ENCODE results near the gene GP1BA.

Gene GP1BA

DNA sequence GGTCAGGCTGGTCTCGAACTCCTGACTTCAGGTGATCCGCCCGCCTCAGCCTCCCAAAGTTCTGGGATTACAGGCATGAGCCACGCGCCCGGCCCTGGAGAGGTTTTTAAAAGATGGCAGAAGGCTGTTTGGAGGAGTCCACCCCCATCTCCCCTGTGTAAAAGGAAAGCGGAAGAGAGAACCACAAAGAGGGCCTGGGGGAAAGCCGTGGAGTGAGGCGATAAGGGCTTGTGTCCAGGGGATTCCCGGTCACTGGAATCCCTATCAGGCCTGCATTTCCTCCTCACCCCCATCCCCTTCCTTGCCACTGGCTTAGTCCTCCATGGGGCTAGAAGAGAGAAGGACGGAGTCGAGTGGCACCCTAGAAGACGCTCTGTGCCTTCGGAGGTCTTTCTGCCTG lies at the start of gene GP1BA:
TSS of gene GP1BA (plus strand) at position 315 of the 400 bp plus-strand sequence. CDS start 328 bp downstream, outside the sequence.
- peaks cover 4% of the 10 kb centered on the region for H3K4me1 ChIP-seq (ENCODE audit: control insufficient read depth, insufficient read depth, low read length)
- H3K36me3 ChIP-seq (ENCODE audit: control insufficient read depth, insufficient read depth, low read length) = peaks cover 11% of the 10 kb centered on the region
- no peak within 1 kb of the TSS for H3K4me3 ChIP-seq (ENCODE audit: low read depth, low read length)
- no peaks in the 10 kb centered on the region for H3K27me3 ChIP-seq (ENCODE audit: control insufficient read depth, insufficient read depth, low read length)
- H3K9ac ChIP-seq (ENCODE audit: low read depth, low read length) = peak within 1 kb of the TSS; percentile 16
- no peaks in the 10 kb centered on the region for H3K9me3 ChIP-seq (ENCODE audit: control insufficient read depth, insufficient read depth, low read length)

- Histone ChIP-seq H3K4me1 (ENCODE audit: control insufficient read depth, insufficient read depth, low read length) (peaks cover 2% of the 10 kb centered on the region), H3K4me3 (ENCODE audit: low read depth, low read length) (no peak overlapping the region), H3K27me3 (ENCODE audit: control insufficient read depth, insufficient read depth, low read length) (no peaks in the 10 kb centered on the region), H3K36me3 (ENCODE audit: control insufficient read depth, insufficient read depth, low read length) (peaks cover 37% of the 10 kb centered on the region), H3K9me3 (ENCODE audit: control insufficient read depth, insufficient read depth, low read length) (no peaks in the 10 kb centered on the region), H3K9ac (ENCODE audit: low read depth, low read length) (no peak overlapping the region)
Observed at GRCh38 chr17:4884489-4884888, 47.6 kb upstream of the GP1BA start.

GRCh38 chr17:4886830-4887229 lies 45.2 kb upstream of the GP1BA start:
- Histone ChIP-seq H3K4me1 (ENCODE audit: control insufficient read depth, insufficient read depth, low read length) (no peaks in the 10 kb centered on the region), H3K27me3 (ENCODE audit: control insufficient read depth, insufficient read depth, low read length) (no peaks in the 10 kb centered on the region), H3K4me3 (ENCODE audit: low read depth, low read length) (no peak overlapping the region), H3K9ac (ENCODE audit: low read depth, low read length) (no peak overlapping the region), H3K9me3 (ENCODE audit: control insufficient read depth, insufficient read depth, low read length) (no peaks in the 10 kb centered on the region), H3K36me3 (ENCODE audit: control insufficient read depth, insufficient read depth, low read length) (peaks cover 48% of the 10 kb centered on the region)

GRCh38 chr17:4887581-4887980 lies 44.5 kb upstream of the GP1BA start:
- H3K9me3 ChIP-seq (ENCODE audit: control insufficient read depth, insufficient read depth, low read length) = no peaks in the 10 kb centered on the region
- no peak overlapping the region for H3K9ac ChIP-seq (ENCODE audit: low read depth, low read length)
- H3K4me3 ChIP-seq (ENCODE audit: low read depth, low read length) = no peak overlapping the region
- no peaks in the 10 kb centered on the region for H3K27me3 ChIP-seq (ENCODE audit: control insufficient read depth, insufficient read depth, low read length)
- H3K4me1 ChIP-seq (ENCODE audit: control insufficient read depth, insufficient read depth, low read length) = no peaks in the 10 kb centered on the region
- H3K36me3 ChIP-seq (ENCODE audit: control insufficient read depth, insufficient read depth, low read length) = peaks cover 52% of the 10 kb centered on the region

- Histone ChIP-seq H3K4me1 (ENCODE audit: control insufficient read depth, insufficient read depth, low read length) (no peaks in the 10 kb centered on the region), H3K4me3 (ENCODE audit: low read depth, low read length) (no peak overlapping the region), H3K9ac (ENCODE audit: low read depth, low read length) (no peak overlapping the region), H3K27me3 (ENCODE audit: control insufficient read depth, insufficient read depth, low read length) (no peaks in the 10 kb centered on the region), H3K36me3 (ENCODE audit: control insufficient read depth, insufficient read depth, low read length) (peaks cover 58% of the 10 kb centered on the region), H3K9me3 (ENCODE audit: control insufficient read depth, insufficient read depth, low read length) (no peaks in the 10 kb centered on the region)
Observed at GRCh38 chr17:4891411-4892410, 40.4 kb upstream of the GP1BA start.

GRCh38 chr17:4892499-4893221 lies 39.4 kb upstream of the GP1BA start:
- Histone ChIP-seq H3K36me3 (ENCODE audit: control insufficient read depth, insufficient read depth, low read length) (peaks cover 54% of the 10 kb centered on the region), H3K4me1 (ENCODE audit: control insufficient read depth, insufficient read depth, low read length) (no peaks in the 10 kb centered on the region), H3K9me3 (ENCODE audit: control insufficient read depth, insufficient read depth, low read length) (no peaks in the 10 kb centered on the region), H3K9ac (ENCODE audit: low read depth, low read length) (no peak overlapping the region), H3K27me3 (ENCODE audit: control insufficient read depth, insufficient read depth, low read length) (no peaks in the 10 kb centered on the region), H3K4me3 (ENCODE audit: low read depth, low read length) (no peak overlapping the region)

DNA sequence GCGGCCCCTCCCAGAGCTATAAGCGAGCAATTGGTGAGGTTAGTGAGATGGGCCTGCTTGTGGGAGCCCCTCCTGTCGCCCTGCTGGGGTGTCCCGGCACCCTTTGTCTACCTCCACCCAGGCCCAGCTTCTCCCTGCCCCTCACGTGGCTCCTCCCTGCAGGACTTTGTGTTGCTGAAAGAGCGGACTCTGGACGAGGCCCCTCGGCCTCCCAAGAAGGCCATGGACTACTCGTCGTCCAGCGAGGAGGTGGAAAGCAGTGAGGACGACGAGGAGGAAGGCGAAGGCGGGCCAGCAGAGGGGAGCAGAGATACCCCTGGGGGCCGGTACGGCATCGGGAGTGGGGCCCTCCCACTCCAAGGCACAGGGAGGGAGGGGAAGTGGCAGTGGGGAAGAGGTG lies 38.8 kb upstream of the GP1BA start:
- peaks cover 52% of the 10 kb centered on the region for H3K36me3 ChIP-seq (ENCODE audit: control insufficient read depth, insufficient read depth, low read length)
- H3K4me3 ChIP-seq (ENCODE audit: low read depth, low read length) = no peak overlapping the region
- H3K9me3 ChIP-seq (ENCODE audit: control insufficient read depth, insufficient read depth, low read length) = no peaks in the 10 kb centered on the region
- peaks cover 1% of the 10 kb centered on the region for H3K4me1 ChIP-seq (ENCODE audit: control insufficient read depth, insufficient read depth, low read length)
- H3K9ac ChIP-seq (ENCODE audit: low read depth, low read length) = no peak overlapping the region
- H3K27me3 ChIP-seq (ENCODE audit: control insufficient read depth, insufficient read depth, low read length) = no peaks in the 10 kb centered on the region

DNA sequence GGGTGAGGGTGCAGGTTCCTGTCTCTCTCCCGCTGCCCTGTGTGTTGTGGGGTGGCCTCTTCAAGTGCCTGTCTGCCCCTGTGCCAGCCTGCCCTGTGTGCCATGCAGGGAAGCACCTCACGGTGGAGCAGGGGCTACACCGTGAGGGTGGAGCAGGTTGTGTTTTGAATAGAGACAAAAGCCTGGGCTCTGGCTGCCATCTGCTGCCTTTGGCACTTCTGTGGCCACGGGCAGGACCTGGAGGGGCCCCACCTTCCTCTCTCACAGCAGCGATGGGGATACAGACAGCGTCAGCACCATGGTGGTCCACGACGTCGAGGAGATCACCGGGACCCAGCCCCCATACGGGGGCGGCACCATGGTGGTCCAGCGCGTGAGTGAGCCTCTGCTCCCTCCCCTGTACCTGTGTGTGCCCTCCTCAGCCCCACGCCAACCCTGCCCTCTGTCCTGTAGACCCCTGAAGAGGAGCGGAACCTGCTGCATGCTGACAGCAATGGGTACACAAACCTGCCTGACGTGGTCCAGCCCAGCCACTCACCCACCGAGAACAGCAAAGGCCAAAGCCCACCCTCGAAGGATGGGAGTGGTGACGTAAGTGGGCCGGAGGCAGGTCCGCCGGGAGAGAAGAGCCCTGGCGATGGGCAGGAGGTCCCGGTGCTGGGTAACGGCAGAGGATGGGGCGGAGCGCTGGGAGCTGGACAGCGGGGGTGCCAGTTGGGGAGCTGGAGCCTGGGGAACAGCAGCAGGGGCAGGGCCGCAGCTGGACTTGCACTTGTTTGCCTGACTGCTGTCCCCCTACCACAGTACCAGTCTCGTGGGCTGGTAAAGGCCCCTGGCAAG lies 38.1 kb upstream of the GP1BA start:
- H3K9me3 ChIP-seq (ENCODE audit: control insufficient read depth, insufficient read depth, low read length) = no peaks in the 10 kb centered on the region
- peaks cover 52% of the 10 kb centered on the region for H3K36me3 ChIP-seq (ENCODE audit: control insufficient read depth, insufficient read depth, low read length)
- H3K4me3 ChIP-seq (ENCODE audit: low read depth, low read length) = no peak overlapping the region
- no peak overlapping the region for H3K9ac ChIP-seq (ENCODE audit: low read depth, low read length)
- H3K4me1 ChIP-seq (ENCODE audit: control insufficient read depth, insufficient read depth, low read length) = peaks cover 2% of the 10 kb centered on the region
- H3K27me3 ChIP-seq (ENCODE audit: control insufficient read depth, insufficient read depth, low read length) = no peaks in the 10 kb centered on the region

DNA sequence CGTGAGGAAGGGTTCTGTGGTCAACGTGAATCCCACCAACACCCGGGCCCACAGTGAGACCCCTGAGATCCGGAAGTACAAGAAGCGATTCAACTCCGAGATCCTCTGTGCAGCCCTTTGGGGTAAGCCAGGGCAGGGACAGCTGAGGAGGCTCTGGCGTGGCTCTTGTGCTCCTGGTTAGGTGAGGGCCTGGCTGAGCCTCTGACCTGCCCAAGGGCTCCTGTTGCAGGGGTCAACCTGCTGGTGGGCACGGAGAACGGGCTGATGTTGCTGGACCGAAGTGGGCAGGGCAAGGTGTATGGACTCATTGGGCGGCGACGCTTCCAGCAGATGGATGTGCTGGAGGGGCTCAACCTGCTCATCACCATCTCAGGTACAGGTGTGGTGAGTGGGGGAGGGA lies 37.0 kb upstream of the GP1BA start:
- H3K9me3 ChIP-seq (ENCODE audit: control insufficient read depth, insufficient read depth, low read length) = no peaks in the 10 kb centered on the region
- no peak overlapping the region for H3K4me3 ChIP-seq (ENCODE audit: low read depth, low read length)
- no peak overlapping the region for H3K9ac ChIP-seq (ENCODE audit: low read depth, low read length)
- H3K36me3 ChIP-seq (ENCODE audit: control insufficient read depth, insufficient read depth, low read length) = peaks cover 52% of the 10 kb centered on the region
- no peaks in the 10 kb centered on the region for H3K27me3 ChIP-seq (ENCODE audit: control insufficient read depth, insufficient read depth, low read length)
- peaks cover 2% of the 10 kb centered on the region for H3K4me1 ChIP-seq (ENCODE audit: control insufficient read depth, insufficient read depth, low read length)

- Histone ChIP-seq H3K4me3 (ENCODE audit: low read depth, low read length) (no peak overlapping the region), H3K4me1 (ENCODE audit: control insufficient read depth, insufficient read depth, low read length) (peaks cover 2% of the 10 kb centered on the region), H3K36me3 (ENCODE audit: control insufficient read depth, insufficient read depth, low read length) (peaks cover 47% of the 10 kb centered on the region), H3K9me3 (ENCODE audit: control insufficient read depth, insufficient read depth, low read length) (no peaks in the 10 kb centered on the region), H3K9ac (ENCODE audit: low read depth, low read length) (no peak overlapping the region), H3K27me3 (ENCODE audit: control insufficient read depth, insufficient read depth, low read length) (no peaks in the 10 kb centered on the region)
Observed at GRCh38 chr17:4895657-4896331, 36.3 kb upstream of the GP1BA start.

All from iPS-15b (cell line).